CD4-positive, alpha-beta memory T cell (primary cell): ENCODE data around the gene IRS1. TPM values are rescaled to one million over a fixed set of nuclear protein-coding genes. Genes with fewer than 3 reads are reported as not detected.
"Not testable (repeated sequence)": the region's sequence is repeated elsewhere in the genome, so short reads cannot be mapped to it uniquely, and the experiment has no call there.

Experiments used
- CTCF ChIA-PET: fragments of 350-600 bp; sonication (Branson Sonifier 250); formaldehyde crosslinking; loops from one replicate; lab custom pipeline; 2021; ENCODE audit warnings: inconsistent platforms; ENCODE audit not compliant: partially characterized antibody; lab: Charles Lee
- POLR2A ChIA-PET: fragments of 350-600 bp; sonication (Branson Sonifier 250); formaldehyde crosslinking; loops from one replicate; lab custom pipeline; 2021; ENCODE audit not compliant: partially characterized antibody; lab: Charles Lee
- DNase-seq, 5 donors: peaks; one replicate each; pipeline versions ENCODE4 v3.0.0 to v3.0.0-alpha.2; 2020 to 2022; ENCODE audit warnings: mixed read lengths in 1 of 5
- H3K27ac ChIP-seq: one replicate; pipeline ENCODE4 v1.7.0; 2013; ENCODE audit warnings: low read depth, low read length
- H3K27me3 ChIP-seq: 2 replicates; pipeline ENCODE4 v1.7.0; 2013; ENCODE audit warnings: mild to moderate bottlenecking, low read length, moderate library complexity; ENCODE audit not compliant: insufficient read depth
- H3K36me3 ChIP-seq: 2 replicates; pipeline ENCODE4 v1.7.0; 2013; ENCODE audit warnings: mild to moderate bottlenecking, low read length, moderate library complexity; ENCODE audit not compliant: insufficient read depth
- H3K4me1 ChIP-seq: 2 replicates; pipeline ENCODE4 v1.7.0; 2013; ENCODE audit warnings: mild to moderate bottlenecking, low read length, moderate library complexity; ENCODE audit not compliant: insufficient read depth
- H3K4me3 ChIP-seq, 2 donors: one replicate each; pipeline ENCODE4 v1.7.0; 2013; ENCODE audit warnings: low read length in 2 of 2, mild to moderate bottlenecking in 1 of 2
- H3K9me3 ChIP-seq, 2 donors: one replicate each; pipeline ENCODE4 v1.7.0; 2013; ENCODE audit warnings: low read length in 2 of 2, control low read depth in 1 of 2; ENCODE audit not compliant: control insufficient read depth in 1 of 2
- H3K27ac Mint-ChIP-seq, 7 donors: one replicate each; pipeline ENCODE4 v1.8.0; 2020 to 2021; ENCODE audit warnings: mixed read lengths in 7 of 7, mild to moderate bottlenecking in 6 of 7, inconsistent platforms in 3 of 7, moderate library complexity in 3 of 7
- H3K27me3 Mint-ChIP-seq, 2 donors: one replicate each; pipeline ENCODE4 v1.8.0; 2020 to 2021; ENCODE audit warnings: mixed read lengths in 2 of 2
- H3K36me3 Mint-ChIP-seq, 2 donors: one replicate each; pipeline ENCODE4 v1.8.0; 2020 to 2021; ENCODE audit warnings: mixed read lengths in 2 of 2, inconsistent platforms in 1 of 2, mild to moderate bottlenecking in 1 of 2
- H3K4me1 Mint-ChIP-seq, 4 donors: one replicate each; pipeline ENCODE4 v1.8.0; 2020 to 2021; ENCODE audit warnings: mixed read lengths in 4 of 4, mild to moderate bottlenecking in 1 of 4
- H3K4me3 Mint-ChIP-seq, 8 donors: one replicate each; pipeline ENCODE4 v1.8.0; 2020 to 2021; ENCODE audit warnings: mixed read lengths in 8 of 8, mild to moderate bottlenecking in 7 of 8, moderate library complexity in 6 of 8, inconsistent platforms in 3 of 8
- H3K9me3 Mint-ChIP-seq, 8 donors: one replicate each; pipeline ENCODE4 v1.8.0; 2020 to 2021; ENCODE audit warnings: mixed read lengths in 8 of 8, mild to moderate bottlenecking in 5 of 8, inconsistent platforms in 3 of 8, moderate library complexity in 1 of 8
- intact Hi-C: fragments of 100-400 bp; cut with micrococcal nuclease; formaldehyde crosslinking; loops from one replicate; pipeline ENCODE4 v1.15.1; 2023
- polyA plus RNA-seq, 2 donors: library from polyadenylated mRNA; unstranded; fragments of 300-500 nt; fragmentation: Illumina TruSeq; gene quantifications; one replicate each; pipeline ENCODE4 v1.2.3, GENCODE V29; 2021
- total RNA-seq, 2 experiments: library from RNA; stranded (reverse); gene quantifications; one replicate each; pipeline ENCODE4 v1.2.3, GENCODE V29; 2021

Gene IRS1
- total and polyA plus RNA-seq, 4 experiments from 2014 or later = 0.02 to 2.4 (median 1.1) TPM

DNA sequence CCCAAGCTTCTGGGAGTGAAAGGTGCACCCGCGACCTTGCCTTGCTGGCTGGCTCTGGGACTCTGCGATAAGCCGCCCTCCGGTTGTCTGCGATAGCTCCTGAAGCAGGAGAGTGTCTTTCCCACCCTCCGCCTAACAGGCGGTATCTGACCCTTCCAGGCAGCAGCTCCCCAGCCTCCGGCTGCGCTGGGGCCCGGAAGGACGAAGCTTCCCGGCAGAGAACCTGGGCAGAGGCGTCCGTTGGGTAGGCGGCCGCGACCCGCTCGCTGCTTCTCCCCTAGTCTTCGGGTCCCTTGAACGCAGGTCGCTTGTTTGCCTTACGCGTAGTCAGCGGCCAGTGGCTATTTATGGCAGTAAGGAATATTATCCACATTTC is 35.8 kb upstream of the IRS1 start:
- peak overlapping the region; percentile 91 to 99 (median 97) for H3K4me3 Mint-ChIP-seq
- peak in 1 of 5 donors; percentile 56 for DNase-seq
- Histone ChIP-seq H3K4me3 (peak overlapping the region; percentile 64 to 94), H3K9me3 (no peaks in the 10 kb centered on the region), H3K27ac (peak overlapping the region; percentile 98), H3K36me3 (no peaks in the 10 kb centered on the region), H3K27me3 (no peaks in the 10 kb centered on the region), H3K4me1 (peaks cover 59% of the 10 kb centered on the region)
- peaks cover 7 to 20% of the 10 kb centered on the region in 2 donors for H3K36me3 Mint-ChIP-seq
- H3K9me3 Mint-ChIP-seq = no peaks in the 10 kb centered on the region
- ChIA-PET POLR2A (interaction anchor here (0.9 to 2.5 kb wide), 10 partner anchors 9 to 1783 kb away, joined by 3 to 22 read pairs (median 6); partner anchors contain the start of gene IRS1), CTCF (interaction anchor here (1.0 to 2.3 kb wide), 8 partner anchors 14 to 946 kb away, joined by 3 to 12 read pairs (median 4); no protein-coding TSS in a partner anchor)
- peaks cover 33 to 67% (median 49%) of the 10 kb centered on the region in 4 donors for H3K4me1 Mint-ChIP-seq
- intact Hi-C loops = loop anchor here (1.0 to 10.0 kb wide), 4 partner anchors 33 to 1891 kb away; partner anchors contain the start of gene AGFG1
- H3K27me3 Mint-ChIP-seq = no peaks in the 10 kb centered on the region
- peak overlapping the region; percentile 97 to 100 (median 100) for H3K27ac Mint-ChIP-seq

DNA sequence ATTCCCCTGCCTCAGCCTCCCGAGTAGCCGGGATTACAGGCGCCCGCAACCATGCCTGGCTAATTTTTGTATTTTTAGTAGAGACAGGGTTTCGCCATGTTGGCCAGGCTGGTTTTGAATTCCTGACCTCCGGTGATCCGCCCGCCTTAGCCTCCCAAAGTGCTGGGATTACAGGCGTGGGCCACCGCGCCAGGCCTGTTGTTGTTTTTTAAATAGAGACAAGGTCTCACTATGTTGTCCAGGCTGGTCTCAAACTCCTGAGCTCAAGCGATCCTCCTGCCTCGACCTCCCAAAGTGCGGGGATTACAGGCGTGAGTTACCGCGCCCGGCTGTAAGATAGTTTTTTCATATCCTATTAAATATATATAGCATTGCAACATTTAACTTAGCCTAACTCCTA is 35.3 kb upstream of the IRS1 start:
- not testable (repeated sequence) for H3K27me3 ChIP-seq, DNase-seq, H3K36me3 ChIP-seq, H3K9me3 Mint-ChIP-seq, H3K27me3 Mint-ChIP-seq, H3K9me3 ChIP-seq
- Histone ChIP-seq H3K4me3 (peak overlapping the region; percentile 64 to 94), H3K4me1 (peaks cover 54% of the 10 kb centered on the region), H3K27ac (peak overlapping the region; percentile 98)
- Mint-ChIP-seq H3K36me3 (peaks cover 7 to 17% of the 10 kb centered on the region in 2 donors), H3K4me1 (peaks cover 28 to 62% (median 44%) of the 10 kb centered on the region in 4 donors), H3K27ac (peak overlapping the region; percentile 97 to 100 (median 100)), H3K4me3 (peak overlapping the region; percentile 91 to 99 (median 97))
- CTCF ChIA-PET = interaction anchor here (1.0 to 2.3 kb wide), 8 partner anchors 14 to 619 kb away, joined by 3 to 12 read pairs (median 4); no protein-coding TSS in a partner anchor
- POLR2A ChIA-PET = interaction anchor here (0.9 to 2.5 kb wide), 9 partner anchors 9 to 1370 kb away, joined by 3 to 22 read pairs (median 7); partner anchors contain the start of gene IRS1
- intact Hi-C loops = loop anchor here (1.0 to 10.0 kb wide), 4 partner anchors 33 to 1890 kb away; partner anchors contain the start of gene AGFG1

DNA sequence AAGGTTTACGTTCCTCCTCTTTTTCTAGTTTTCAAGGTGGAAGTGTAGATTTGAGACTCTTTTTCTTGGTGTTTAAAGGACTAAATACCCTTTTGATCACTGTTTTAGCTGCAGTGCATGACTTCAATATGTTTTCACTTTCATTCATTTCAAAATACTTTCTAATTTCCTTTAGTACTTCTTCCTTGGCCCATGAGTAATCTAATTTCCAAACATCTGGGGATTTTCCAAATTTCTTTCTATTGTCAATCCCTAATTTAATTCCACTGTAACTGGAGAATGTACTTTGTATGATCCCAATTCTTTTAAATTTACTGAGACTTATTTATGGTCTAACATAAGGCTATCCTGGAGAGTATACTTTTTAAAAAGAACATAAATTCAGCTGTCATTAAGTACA is 32.4 kb upstream of the IRS1 start:
- Histone ChIP-seq H3K27ac (no peak overlapping the region), H3K4me3 (no peak overlapping the region), H3K27me3 (no peaks in the 10 kb centered on the region), H3K36me3 (no peaks in the 10 kb centered on the region), H3K4me1 (peaks cover 26% of the 10 kb centered on the region), H3K9me3 (no peaks in the 10 kb centered on the region)
- POLR2A ChIA-PET = no interaction called here
- peaks cover 7 to 17% of the 10 kb centered on the region in 2 donors for H3K36me3 Mint-ChIP-seq
- peaks cover 4 to 34% (median 19%) of the 10 kb centered on the region in 4 donors for H3K4me1 Mint-ChIP-seq
- CTCF ChIA-PET = no interaction called here
- intact Hi-C loops = loop anchor here (10.0 kb wide), 2 partner anchors 643 to 1887 kb away; partner anchors contain the start of gene AGFG1
- H3K4me3 Mint-ChIP-seq = no peak overlapping the region
- H3K9me3 Mint-ChIP-seq = no peaks in the 10 kb centered on the region
- no peak for DNase-seq
- no peaks in the 10 kb centered on the region for H3K27me3 Mint-ChIP-seq
- no peak overlapping the region for H3K27ac Mint-ChIP-seq

DNA sequence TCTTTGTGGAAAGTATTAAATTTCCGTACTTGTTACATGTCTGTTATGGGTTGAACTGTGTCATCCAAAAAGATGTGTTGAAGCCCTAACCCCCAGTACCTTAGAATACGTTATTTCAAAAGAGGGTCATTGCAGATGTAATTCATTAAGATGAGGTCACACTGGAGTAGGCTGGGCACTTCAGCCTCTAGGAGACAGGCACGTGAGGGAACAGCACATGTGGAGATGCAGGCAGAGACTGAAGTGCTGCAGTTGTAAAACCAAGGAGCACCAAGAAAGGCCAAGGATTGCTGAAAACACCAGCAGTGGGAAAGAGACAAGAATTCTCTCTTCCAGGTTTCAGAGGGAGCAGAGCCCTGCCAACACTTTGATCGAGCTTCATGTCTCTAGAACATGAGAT is 31.6 kb upstream of the IRS1 start:
- Mint-ChIP-seq H3K4me1 (peaks cover 2 to 26% (median 16%) of the 10 kb centered on the region in 4 donors), H3K27me3 (no peaks in the 10 kb centered on the region), H3K9me3 (no peaks in the 10 kb centered on the region), H3K27ac (no peak overlapping the region), H3K36me3 (peaks cover 7 to 16% of the 10 kb centered on the region in 2 donors), H3K4me3 (no peak overlapping the region)
- H3K4me3 ChIP-seq = no peak overlapping the region
- intact Hi-C loops = loop anchor here (10.0 kb wide), 2 partner anchors 644 to 1886 kb away; partner anchors contain the start of gene AGFG1
- no peak for DNase-seq
- CTCF ChIA-PET = no interaction called here
- H3K4me1 ChIP-seq = peaks cover 20% of the 10 kb centered on the region
- no peaks in the 10 kb centered on the region for H3K36me3 ChIP-seq
- no peak overlapping the region for H3K27ac ChIP-seq
- POLR2A ChIA-PET = no interaction called here
- no peaks in the 10 kb centered on the region for H3K27me3 ChIP-seq
- no peaks in the 10 kb centered on the region for H3K9me3 ChIP-seq

DNA sequence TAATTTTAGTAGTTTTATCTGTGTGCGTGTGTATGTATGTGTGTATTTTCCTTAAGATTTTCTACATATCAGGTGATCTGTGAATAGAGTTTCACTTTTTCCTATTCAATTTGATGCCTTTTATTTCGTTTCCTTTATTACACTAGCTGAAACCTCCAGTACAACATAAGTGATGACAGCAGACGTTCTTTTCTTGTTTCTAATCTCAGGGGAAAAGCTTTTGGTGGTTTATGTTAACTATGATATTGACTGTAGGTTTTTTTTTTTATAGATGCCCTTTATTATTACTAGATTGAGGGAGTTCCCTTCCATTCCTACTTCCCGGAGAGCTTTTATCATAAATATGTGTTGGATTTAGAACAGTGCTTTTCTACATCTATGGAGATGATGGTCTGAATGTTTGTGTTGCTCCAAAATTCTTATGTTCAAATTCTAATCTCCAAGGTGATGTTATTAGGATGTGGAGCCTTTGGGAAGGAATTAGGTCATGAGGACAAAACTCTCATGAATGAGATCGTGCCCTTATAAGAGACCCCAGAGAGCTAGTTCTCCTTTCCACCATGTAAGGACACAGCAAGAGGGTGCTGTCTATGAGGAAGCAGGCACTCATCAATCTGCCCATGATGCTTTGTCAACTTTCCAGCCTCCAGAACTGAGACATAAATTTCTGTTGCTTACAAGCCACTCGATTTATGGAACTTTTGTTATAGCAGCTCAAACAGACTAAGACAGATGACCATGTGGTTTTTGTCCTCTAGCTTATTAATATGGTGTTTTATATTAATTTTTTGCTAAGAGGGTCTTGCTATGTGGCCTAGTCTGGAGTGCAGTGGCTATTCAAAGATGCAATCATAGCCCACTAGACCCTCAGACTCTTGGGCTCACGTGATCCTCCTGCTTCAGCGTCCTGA is 30.4 kb upstream of the IRS1 start:
- H3K36me3 ChIP-seq = no peaks in the 10 kb centered on the region
- ChIA-PET CTCF (interaction anchor here (1.0 kb wide), 1 partner anchor 27 kb away, joined by 4 read pairs; no protein-coding TSS in a partner anchor), POLR2A (no interaction called here)
- intact Hi-C loops = loop anchor here (10.0 kb wide), 2 partner anchors 645 to 1885 kb away; partner anchors contain the start of gene AGFG1
- no peak for DNase-seq
- Mint-ChIP-seq H3K9me3 (no peaks in the 10 kb centered on the region), H3K4me1 (peaks cover 2 to 18% (median 10%) of the 10 kb centered on the region in 4 donors), H3K36me3 (peaks cover 7 to 9% of the 10 kb centered on the region in 2 donors), H3K27me3 (no peaks in the 10 kb centered on the region), H3K27ac (no peak overlapping the region), H3K4me3 (no peak overlapping the region)
- no peak overlapping the region for H3K4me3 ChIP-seq
- H3K27me3 ChIP-seq = no peaks in the 10 kb centered on the region
- H3K4me1 ChIP-seq = peaks cover 19% of the 10 kb centered on the region
- H3K9me3 ChIP-seq = no peaks in the 10 kb centered on the region
- no peak overlapping the region for H3K27ac ChIP-seq

DNA sequence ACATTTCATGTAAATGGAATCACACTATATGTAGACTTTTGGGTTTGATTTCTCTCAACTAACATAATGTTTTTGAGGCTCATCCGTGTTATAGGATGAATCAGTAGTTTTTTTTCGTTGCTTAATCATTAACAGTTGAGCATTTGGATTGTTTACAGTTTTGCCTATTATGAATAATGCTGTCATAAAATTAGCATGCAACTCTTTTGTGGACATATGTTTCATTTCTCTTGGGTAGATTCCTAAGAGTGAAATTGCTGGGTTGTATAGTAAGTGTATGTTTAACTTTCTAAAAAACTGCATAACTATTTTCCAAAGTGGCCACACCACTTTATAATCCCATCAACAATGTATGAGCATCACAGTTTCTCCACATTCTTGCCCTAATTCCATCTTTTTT is 28.6 kb upstream of the IRS1 start:
- H3K27me3 Mint-ChIP-seq = no peaks in the 10 kb centered on the region
- H3K4me1 Mint-ChIP-seq = peaks cover 0 to 5% (median 0%) of the 10 kb centered on the region in 4 donors
- H3K27me3 ChIP-seq = no peaks in the 10 kb centered on the region
- H3K27ac ChIP-seq = no peak overlapping the region
- peaks cover 0 to 4% (median under 1%) of the 10 kb centered on the region in 8 donors for H3K9me3 Mint-ChIP-seq
- intact Hi-C loops = no loop called here
- peaks cover 2% of the 10 kb centered on the region for H3K4me1 ChIP-seq
- H3K9me3 ChIP-seq = no peaks in the 10 kb centered on the region
- DNase-seq = no peak
- peaks cover 9 to 11% of the 10 kb centered on the region in 2 donors for H3K36me3 Mint-ChIP-seq
- no peak overlapping the region for H3K4me3 Mint-ChIP-seq
- ChIA-PET CTCF (interaction anchor here (1.2 kb wide), 1 partner anchor 26 kb away, joined by 5 read pairs; no protein-coding TSS in a partner anchor), POLR2A (no interaction called here)
- no peak overlapping the region for H3K27ac Mint-ChIP-seq
- no peak overlapping the region for H3K4me3 ChIP-seq
- H3K36me3 ChIP-seq = no peaks in the 10 kb centered on the region
